Measurements from ENCODE around the gene WWOX.
A peak's percentile ranks its signal among the peaks of the same experiment; 100 is the strongest.

WWOX gene

GRCh38 chr16:78566397-78567073 lies 467.1 kb downstream of the WWOX start:
- Histone ChIP-seq H3K18ac (ENCODE audit: low read length) (no peak overlapping the region), H2AK5ac (ENCODE audit: low read length) (no peak overlapping the region), H4K91ac (ENCODE audit: low read depth, low read length) (no peak overlapping the region), H3K23ac (ENCODE audit: low read length) (no peak overlapping the region), H2BK120ac (ENCODE audit: insufficient read depth, low read length, poor library complexity) (no peak overlapping the region), H3K27me3 (ENCODE audit: insufficient read depth, low read length) (no peaks in the 10 kb centered on the region), H3K27ac (ENCODE audit: low read depth, low read length) (no peak overlapping the region), H3K9ac (ENCODE audit: low read length) (no peak overlapping the region), H3K79me2 (ENCODE audit: control insufficient read depth, insufficient read depth, low read length, poor library complexity) (no peaks in the 10 kb centered on the region), H2AFZ (ENCODE audit: insufficient read depth, low read length, poor library complexity) (no peak overlapping the region), H3K36me3 (ENCODE audit: control insufficient read depth in 1 of 2, insufficient read depth in 2 of 2, low read length in 2 of 2) (no peaks in the 10 kb centered on the region), H4K8ac (ENCODE audit: low read depth, low read length) (no peak overlapping the region), H2BK12ac (ENCODE audit: low read length) (no peak overlapping the region), H3K4me2 (ENCODE audit: low read length) (no peak overlapping the region), H3K9me3 (ENCODE audit: insufficient read depth, low read depth, low read length) (no peaks in the 10 kb centered on the region), H2BK5ac (ENCODE audit: low read depth, low read length, poor library complexity) (no peak overlapping the region), H3K79me1 (ENCODE audit: low read length) (no peaks in the 10 kb centered on the region), H3K14ac (ENCODE audit: low read length) (no peak overlapping the region), H3K4me1 (ENCODE audit: control insufficient read depth in 1 of 2, insufficient read depth in 2 of 2, low read length in 2 of 2) (peaks cover 2 to 3% of the 10 kb centered on the region in 2 experiments), H3K4ac (ENCODE audit: low read depth, low read length) (no peak overlapping the region), H3K4me3 (ENCODE audit: low read depth, low read length) (no peak overlapping the region), H4K12ac (ENCODE audit: low read depth, low read length) (no peak overlapping the region)
- WGBS (ENCODE audit: extremely low coverage, insufficient coverage, insufficient read length), result no CpG with 5 or more reads among the region's 5 CpGs
- no peak for DNase-seq

DNA sequence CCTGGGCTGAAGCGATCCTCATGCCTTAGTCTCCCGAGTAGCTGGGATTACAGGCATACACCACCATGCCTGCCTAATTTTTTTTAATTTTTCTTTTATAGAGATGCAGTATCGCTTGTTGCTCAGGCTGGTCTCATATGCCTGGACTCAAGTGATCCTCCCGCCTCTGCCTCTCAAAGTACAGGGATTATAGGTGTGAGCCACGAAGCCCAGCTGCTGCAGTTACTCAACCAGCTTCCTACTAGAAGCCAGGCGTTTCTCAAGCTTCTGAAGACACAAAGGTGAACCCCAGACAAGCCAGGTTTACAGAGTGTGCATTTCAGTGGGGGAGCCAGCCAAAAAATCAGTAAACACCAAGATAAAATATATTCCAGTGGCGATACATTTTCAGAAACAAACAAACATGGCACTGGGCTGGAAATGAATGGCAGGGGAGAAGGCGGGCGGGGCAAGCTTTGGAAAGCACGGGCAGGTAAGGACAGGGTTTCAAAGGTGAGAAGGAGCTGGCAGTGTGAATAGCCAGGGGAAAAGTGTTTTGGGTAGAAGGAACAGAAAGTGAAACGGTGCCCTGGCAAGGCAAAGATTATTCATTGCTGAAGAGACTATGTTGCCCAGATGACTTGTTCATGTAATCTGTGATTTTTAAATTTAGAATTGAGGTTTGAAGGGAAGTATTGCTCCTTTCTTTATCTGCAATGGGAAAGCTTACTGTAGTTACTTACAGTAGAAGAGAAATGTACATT lies 471.1 kb downstream of the WWOX start:
- H3K4me2 ChIP-seq (ENCODE audit: low read length), result no peak overlapping the region
- H2BK5ac ChIP-seq (ENCODE audit: low read depth, low read length, poor library complexity), result no peak overlapping the region
- no peak overlapping the region for H3K27ac ChIP-seq (ENCODE audit: low read depth, low read length)
- no peak overlapping the region for H3K4me3 ChIP-seq (ENCODE audit: low read depth, low read length)
- H3K79me2 ChIP-seq (ENCODE audit: control insufficient read depth, insufficient read depth, low read length, poor library complexity), result no peaks in the 10 kb centered on the region
- H3K4me1 ChIP-seq (ENCODE audit: control insufficient read depth in 1 of 2, insufficient read depth in 2 of 2, low read length in 2 of 2), result peaks cover 0 to 2% of the 10 kb centered on the region in 2 experiments
- H2AFZ ChIP-seq (ENCODE audit: insufficient read depth, low read length, poor library complexity), result no peak overlapping the region
- no peaks in the 10 kb centered on the region for H3K27me3 ChIP-seq (ENCODE audit: insufficient read depth, low read length)
- no peak overlapping the region for H3K9ac ChIP-seq (ENCODE audit: low read length)
- no peak for DNase-seq
- H3K36me3 ChIP-seq (ENCODE audit: control insufficient read depth in 1 of 2, insufficient read depth in 2 of 2, low read length in 2 of 2), result no peaks in the 10 kb centered on the region
- H4K91ac ChIP-seq (ENCODE audit: low read depth, low read length), result no peak overlapping the region
- H3K9me3 ChIP-seq (ENCODE audit: insufficient read depth, low read depth, low read length), result no peaks in the 10 kb centered on the region
- no peak overlapping the region for H2BK12ac ChIP-seq (ENCODE audit: low read length)
- H2BK120ac ChIP-seq (ENCODE audit: insufficient read depth, low read length, poor library complexity), result no peak overlapping the region
- H3K79me1 ChIP-seq (ENCODE audit: low read length), result no peaks in the 10 kb centered on the region
- no peak overlapping the region for H4K8ac ChIP-seq (ENCODE audit: low read depth, low read length)
- H3K18ac ChIP-seq (ENCODE audit: low read length), result no peak overlapping the region
- no CpG with 5 or more reads among the region's 11 CpGs for WGBS (ENCODE audit: extremely low coverage, insufficient coverage, insufficient read length)
- no peak overlapping the region for H3K23ac ChIP-seq (ENCODE audit: low read length)
- H2AK5ac ChIP-seq (ENCODE audit: low read length), result no peak overlapping the region
- no peak overlapping the region for H3K4ac ChIP-seq (ENCODE audit: low read depth, low read length)
- H3K14ac ChIP-seq (ENCODE audit: low read length), result no peak overlapping the region
- H4K12ac ChIP-seq (ENCODE audit: low read depth, low read length), result no peak overlapping the region

GRCh38 chr16:78571434-78571833 lies 472.0 kb downstream of the WWOX start:
- Histone ChIP-seq H4K12ac (ENCODE audit: low read depth, low read length) (no peak overlapping the region), H3K9ac (ENCODE audit: low read length) (no peak overlapping the region), H3K4me1 (ENCODE audit: control insufficient read depth in 1 of 2, insufficient read depth in 2 of 2, low read length in 2 of 2) (peaks cover 0 to 2% of the 10 kb centered on the region in 2 experiments), H3K4ac (ENCODE audit: low read depth, low read length) (no peak overlapping the region), H3K4me2 (ENCODE audit: low read length) (no peak overlapping the region), H4K8ac (ENCODE audit: low read depth, low read length) (no peak overlapping the region), H2AFZ (ENCODE audit: insufficient read depth, low read length, poor library complexity) (no peak overlapping the region), H3K27ac (ENCODE audit: low read depth, low read length) (no peak overlapping the region), H3K79me1 (ENCODE audit: low read length) (no peaks in the 10 kb centered on the region), H2BK5ac (ENCODE audit: low read depth, low read length, poor library complexity) (no peak overlapping the region), H3K18ac (ENCODE audit: low read length) (no peak overlapping the region), H3K23ac (ENCODE audit: low read length) (no peak overlapping the region), H3K14ac (ENCODE audit: low read length) (no peak overlapping the region), H3K9me3 (ENCODE audit: insufficient read depth, low read depth, low read length) (no peaks in the 10 kb centered on the region), H3K27me3 (ENCODE audit: insufficient read depth, low read length) (no peaks in the 10 kb centered on the region), H3K36me3 (ENCODE audit: control insufficient read depth in 1 of 2, insufficient read depth in 2 of 2, low read length in 2 of 2) (no peaks in the 10 kb centered on the region), H2BK12ac (ENCODE audit: low read length) (no peak overlapping the region), H3K79me2 (ENCODE audit: control insufficient read depth, insufficient read depth, low read length, poor library complexity) (no peaks in the 10 kb centered on the region), H3K4me3 (ENCODE audit: low read depth, low read length) (no peak overlapping the region), H2AK5ac (ENCODE audit: low read length) (no peak overlapping the region), H2BK120ac (ENCODE audit: insufficient read depth, low read length, poor library complexity) (no peak overlapping the region), H4K91ac (ENCODE audit: low read depth, low read length) (no peak overlapping the region)
- no peak for DNase-seq
- WGBS (ENCODE audit: extremely low coverage, insufficient coverage, insufficient read length), result no CpG with 5 or more reads among the region's 8 CpGs

- no CpG with 5 or more reads among the region's 5 CpGs for WGBS (ENCODE audit: extremely low coverage, insufficient coverage, insufficient read length)
- no peak overlapping the region for H2AFZ ChIP-seq (ENCODE audit: insufficient read depth, low read length, poor library complexity)
- H3K23ac ChIP-seq (ENCODE audit: low read length), result no peak overlapping the region
Observed at GRCh38 chr16:78571898-78572358, 472.5 kb downstream of the WWOX start.

More at GRCh38 chr16:78571898-78572358, 472.5 kb downstream of the WWOX start:
- no peak overlapping the region for H3K4me3 ChIP-seq (ENCODE audit: low read depth, low read length)
- H2AK5ac ChIP-seq (ENCODE audit: low read length), result no peak overlapping the region
- H3K4me2 ChIP-seq (ENCODE audit: low read length), result no peak overlapping the region
- H3K36me3 ChIP-seq (ENCODE audit: control insufficient read depth in 1 of 2, insufficient read depth in 2 of 2, low read length in 2 of 2), result no peaks in the 10 kb centered on the region
- H3K27ac ChIP-seq (ENCODE audit: low read depth, low read length), result no peak overlapping the region
- no peak overlapping the region for H4K8ac ChIP-seq (ENCODE audit: low read depth, low read length)
- H3K27me3 ChIP-seq (ENCODE audit: insufficient read depth, low read length), result no peaks in the 10 kb centered on the region
- no peaks in the 10 kb centered on the region for H3K9me3 ChIP-seq (ENCODE audit: insufficient read depth, low read depth, low read length)
- H3K79me1 ChIP-seq (ENCODE audit: low read length), result no peaks in the 10 kb centered on the region
- no peak overlapping the region for H2BK120ac ChIP-seq (ENCODE audit: insufficient read depth, low read length, poor library complexity)
- H3K79me2 ChIP-seq (ENCODE audit: control insufficient read depth, insufficient read depth, low read length, poor library complexity), result no peaks in the 10 kb centered on the region
- no peak overlapping the region for H2BK12ac ChIP-seq (ENCODE audit: low read length)
- no peak overlapping the region for H3K18ac ChIP-seq (ENCODE audit: low read length)
- no peak overlapping the region for H2BK5ac ChIP-seq (ENCODE audit: low read depth, low read length, poor library complexity)
- H3K4ac ChIP-seq (ENCODE audit: low read depth, low read length), result no peak overlapping the region
- peaks cover 0 to 2% of the 10 kb centered on the region in 2 experiments for H3K4me1 ChIP-seq (ENCODE audit: control insufficient read depth in 1 of 2, insufficient read depth in 2 of 2, low read length in 2 of 2)
- H3K14ac ChIP-seq (ENCODE audit: low read length), result no peak overlapping the region
- no peak overlapping the region for H4K91ac ChIP-seq (ENCODE audit: low read depth, low read length)
- H3K9ac ChIP-seq (ENCODE audit: low read length), result no peak overlapping the region
- DNase-seq, result peak; percentile 71 to 98
- no peak overlapping the region for H4K12ac ChIP-seq (ENCODE audit: low read depth, low read length)
